GM12891 (cell line): ENCODE measurements around the gene SPATA20.
A peak's percentile ranks its signal among the peaks of the same experiment; 100 is the strongest.

Experiments
- DNase-seq: peaks from one replicate; pipeline ENCODE4 v3.0.0; 2011; ENCODE audit warnings: low spot score; ENCODE audit not compliant: insufficient read length
- FAIRE-seq: peaks from 2 replicates; lab custom pipeline; 2011; peaks lifted over from hg19 to GRCh38; lab: Jason Lieb, UNC
- PAX5 ChIP-seq: IDR thresholded peaks from 2 replicates; pipeline ENCODE4 v1.6.1; 2011; ENCODE audit warnings: low read length, moderate library complexity, mild to moderate bottlenecking; ENCODE audit not compliant: insufficient read depth, severe bottlenecking
- POLR2A ChIP-seq: IDR thresholded peaks from 2 replicates; pipeline ENCODE4 v1.6.1; 2011; ENCODE audit warnings: low read depth, low read length, control low read depth
- POLR2AphosphoS5 ChIP-seq: IDR thresholded peaks from 2 replicates; pipeline ENCODE4 v1.6.1; 2011; ENCODE audit warnings: low read depth, low read length, control low read depth
- POU2F2 ChIP-seq: IDR thresholded peaks from 2 replicates; pipeline ENCODE4 v1.6.1; 2011; ENCODE audit warnings: low read depth, mild to moderate bottlenecking, control low read depth, low read length, moderate library complexity
- SPI1 ChIP-seq: IDR thresholded peaks from 2 replicates; pipeline ENCODE4 v1.6.1; 2011; ENCODE audit warnings: low read depth, low read length, control low read depth
- TAF1 ChIP-seq: IDR thresholded peaks from 2 replicates; pipeline ENCODE4 v1.6.1; 2011; ENCODE audit warnings: low read depth, low read length, control low read depth

SPATA20 gene

DNA sequence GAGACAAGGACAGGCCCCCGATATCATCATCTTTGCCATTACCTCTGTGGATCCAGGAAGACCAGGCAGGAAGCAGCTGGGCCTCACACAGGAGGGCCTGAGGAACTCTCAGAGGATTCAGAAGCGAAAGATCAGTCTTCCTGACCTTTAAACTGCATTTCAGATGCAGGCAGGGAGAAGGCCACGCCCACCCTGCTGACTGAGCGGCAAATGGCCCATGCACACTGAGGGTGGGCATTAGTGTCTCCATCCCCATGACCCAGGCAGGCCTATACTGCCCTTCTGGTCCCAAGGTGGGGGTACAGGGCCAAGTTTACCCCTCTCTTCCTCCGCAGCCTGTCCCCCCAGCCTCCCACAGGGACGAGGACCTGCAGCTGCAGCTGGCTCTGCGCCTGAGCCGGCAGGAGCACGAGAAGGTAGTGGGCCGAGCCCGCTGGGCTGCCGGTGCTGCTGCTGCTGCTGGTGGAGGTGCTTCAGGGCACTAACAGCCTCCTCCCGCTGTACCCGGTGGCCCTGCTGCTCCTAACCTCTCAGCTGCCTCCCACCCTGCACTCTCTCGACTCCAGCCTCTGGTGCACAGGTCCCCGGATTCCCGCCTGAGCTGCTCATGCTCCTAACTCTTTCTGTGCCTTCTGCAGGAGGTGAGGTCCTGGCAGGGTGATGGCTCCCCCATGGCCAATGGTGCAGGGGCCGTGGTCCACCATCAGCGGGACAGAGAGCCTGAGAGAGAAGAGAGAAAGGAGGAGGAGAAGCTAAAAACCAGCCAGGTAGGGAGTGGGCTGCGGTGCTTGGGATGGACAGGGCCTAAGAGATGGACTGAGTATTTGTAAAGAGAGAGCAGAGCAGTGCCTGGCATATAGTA is 8.2 kb upstream of the SPATA20 start:
- no peak for TF ChIP-seq POLR2AphosphoS5
- no peak for TF ChIP-seq POLR2A
- TF ChIP-seq PAX5, result no peak
- no peak for TF ChIP-seq TAF1
- TF ChIP-seq SPI1, result no peak
- TF ChIP-seq POU2F2, result no peak
- DNase-seq (no peak), FAIRE-seq (no peak)

DNA sequence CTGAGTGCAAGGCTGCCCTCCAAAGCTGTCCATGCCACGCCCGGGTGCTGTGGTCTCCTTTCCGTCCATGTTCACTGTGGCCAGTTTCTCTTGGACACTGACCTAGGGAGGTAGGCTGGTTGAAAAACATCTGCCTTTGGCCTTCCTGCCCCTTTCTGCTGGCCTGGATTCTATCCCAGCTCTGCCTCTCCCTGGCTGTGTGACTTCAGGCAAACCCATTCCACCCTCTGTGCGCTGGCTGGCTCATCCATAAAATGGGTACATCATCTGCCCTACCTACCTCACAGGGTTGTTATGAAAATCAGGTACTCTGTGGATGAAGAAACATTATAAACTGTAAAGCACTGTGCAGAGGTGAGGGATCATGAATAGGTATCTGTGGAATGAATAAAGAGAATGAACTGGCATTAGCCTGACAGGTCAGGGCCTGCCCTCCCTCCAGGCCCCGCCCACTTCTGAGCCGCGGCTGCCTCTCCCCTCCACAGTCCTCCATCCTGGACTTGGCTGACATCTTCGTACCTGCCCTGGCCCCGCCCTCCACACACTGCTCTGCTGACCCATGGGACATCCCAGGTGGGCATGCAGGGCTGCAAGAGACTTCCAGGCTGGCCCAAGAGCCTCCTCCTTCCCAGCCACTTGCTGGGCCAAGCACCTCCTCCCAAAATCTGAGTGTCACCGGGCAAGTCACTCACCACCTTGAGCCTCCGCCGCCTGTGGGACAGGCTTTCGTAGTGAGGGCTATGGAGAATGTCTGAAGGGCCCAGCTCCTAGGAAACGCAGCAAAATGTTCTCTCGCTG is 7.0 kb upstream of the SPATA20 start:
- FAIRE-seq (no peak), DNase-seq (no peak)
- TF ChIP-seq TAF1 (no peak), PAX5 (no peak)

DNA sequence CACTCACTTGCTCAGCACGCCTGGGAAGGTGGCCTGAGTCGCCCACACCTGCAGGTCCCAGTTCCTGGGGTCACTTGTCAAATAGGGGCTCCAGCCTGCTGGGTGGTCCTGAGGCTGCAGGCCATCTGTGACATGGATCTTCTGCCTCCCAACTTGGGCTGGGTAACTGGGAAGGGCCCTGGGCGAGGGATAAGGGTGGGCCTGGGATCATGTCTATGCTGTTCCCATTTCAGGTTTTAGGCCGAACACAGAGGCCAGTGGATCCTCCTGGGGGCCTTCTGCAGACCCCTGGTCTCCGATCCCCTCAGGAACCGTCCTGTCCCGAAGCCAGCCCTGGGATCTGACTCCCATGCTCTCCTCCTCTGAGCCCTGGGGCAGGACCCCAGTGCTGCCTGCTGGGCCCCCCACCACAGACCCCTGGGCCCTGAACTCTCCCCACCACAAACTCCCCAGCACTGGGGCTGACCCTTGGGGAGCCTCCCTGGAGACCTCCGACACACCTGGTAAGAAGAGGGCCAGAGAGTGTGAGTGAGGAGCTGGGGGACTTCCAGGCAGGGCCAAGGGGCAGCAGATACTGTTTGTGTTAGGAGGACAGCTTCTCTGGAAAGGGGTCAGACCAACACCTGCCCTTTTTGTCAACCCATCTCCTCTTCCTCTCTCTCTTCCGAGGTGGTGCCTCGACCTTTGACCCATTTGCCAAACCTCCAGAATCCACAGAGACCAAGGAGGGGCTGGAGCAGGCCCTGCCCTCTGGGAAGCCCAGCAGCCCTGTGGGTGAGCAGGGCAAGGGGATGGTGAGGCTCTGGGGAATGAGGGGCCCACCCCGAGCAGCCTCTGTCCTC is 6.2 kb upstream of the SPATA20 start:
- no peak for FAIRE-seq
- no peak for DNase-seq
- TF ChIP-seq POU2F2, result no peak
- no peak for TF ChIP-seq POLR2AphosphoS5
- no peak for TF ChIP-seq SPI1
- no peak for TF ChIP-seq PAX5
- TF ChIP-seq TAF1, result no peak
- TF ChIP-seq POLR2A, result no peak

DNA sequence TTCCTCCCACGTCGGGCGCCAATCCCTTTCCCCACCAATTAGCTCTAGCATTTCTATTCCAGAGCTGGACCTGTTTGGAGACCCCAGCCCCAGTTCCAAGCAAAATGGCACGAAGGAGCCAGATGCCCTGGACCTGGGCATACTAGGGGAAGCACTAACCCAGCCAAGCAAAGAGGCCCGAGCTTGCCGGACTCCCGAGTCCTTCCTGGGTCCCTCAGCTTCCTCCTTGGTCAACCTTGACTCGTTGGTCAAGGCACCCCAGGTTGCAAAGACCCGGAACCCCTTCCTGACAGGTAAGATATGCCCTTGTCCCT is 5.6 kb upstream of the SPATA20 start:
- FAIRE-seq, result no peak
- no peak for DNase-seq
- TF ChIP-seq TAF1 (no peak), PAX5 (no peak), POLR2A (no peak), POLR2AphosphoS5 (no peak), POU2F2 (no peak), SPI1 (no peak)

DNA sequence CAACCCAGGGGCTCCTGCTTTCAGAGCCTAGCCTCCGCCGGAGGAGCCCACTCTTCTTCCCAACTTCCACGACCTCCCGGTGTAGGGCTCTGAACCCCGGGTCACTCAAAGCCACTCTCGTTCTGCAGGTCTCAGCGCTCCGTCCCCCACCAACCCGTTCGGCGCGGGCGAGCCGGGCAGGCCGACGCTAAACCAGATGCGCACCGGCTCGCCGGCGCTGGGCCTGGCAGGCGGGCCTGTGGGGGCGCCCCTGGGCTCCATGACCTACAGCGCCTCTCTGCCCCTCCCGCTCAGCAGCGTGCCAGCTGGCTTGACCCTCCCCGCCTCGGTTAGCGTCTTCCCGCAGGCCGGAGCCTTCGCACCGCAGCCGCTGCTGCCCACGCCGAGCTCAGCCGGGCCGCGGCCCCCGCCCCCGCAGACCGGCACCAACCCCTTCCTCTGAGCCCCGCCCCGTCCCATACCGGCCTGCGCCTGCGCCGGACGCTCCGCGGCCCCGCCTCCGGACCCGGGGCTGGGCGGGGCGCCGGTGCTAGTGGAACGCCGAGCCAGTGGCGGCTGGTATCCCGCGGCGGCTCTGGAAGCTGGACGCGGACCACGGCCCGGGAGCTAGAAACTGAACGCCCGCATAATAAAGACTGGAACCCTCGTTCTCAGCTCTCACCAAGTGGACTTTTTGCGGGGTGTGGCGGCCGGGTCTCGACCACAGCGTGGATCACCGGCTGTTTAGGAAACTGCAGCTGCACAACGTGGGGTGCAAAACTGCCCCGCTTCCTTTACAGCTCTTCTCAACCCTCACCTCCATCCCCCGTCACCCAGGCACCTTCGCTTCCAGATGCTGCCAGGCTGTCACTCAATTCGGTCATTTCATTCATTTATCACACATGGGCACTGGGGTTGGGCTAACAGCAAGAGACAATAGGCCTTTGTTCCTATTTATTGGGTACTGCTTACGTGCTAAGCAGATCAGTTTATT is 5.0 kb upstream of the SPATA20 start:
- no peak for TF ChIP-seq POLR2AphosphoS5
- TF ChIP-seq POU2F2, result no peak
- TF ChIP-seq TAF1, result no peak
- TF ChIP-seq SPI1, result no peak
- TF ChIP-seq PAX5, result no peak
- TF ChIP-seq POLR2A, result no peak
- DNase-seq (peak; percentile 99), FAIRE-seq (peak; percentile 94)

DNA sequence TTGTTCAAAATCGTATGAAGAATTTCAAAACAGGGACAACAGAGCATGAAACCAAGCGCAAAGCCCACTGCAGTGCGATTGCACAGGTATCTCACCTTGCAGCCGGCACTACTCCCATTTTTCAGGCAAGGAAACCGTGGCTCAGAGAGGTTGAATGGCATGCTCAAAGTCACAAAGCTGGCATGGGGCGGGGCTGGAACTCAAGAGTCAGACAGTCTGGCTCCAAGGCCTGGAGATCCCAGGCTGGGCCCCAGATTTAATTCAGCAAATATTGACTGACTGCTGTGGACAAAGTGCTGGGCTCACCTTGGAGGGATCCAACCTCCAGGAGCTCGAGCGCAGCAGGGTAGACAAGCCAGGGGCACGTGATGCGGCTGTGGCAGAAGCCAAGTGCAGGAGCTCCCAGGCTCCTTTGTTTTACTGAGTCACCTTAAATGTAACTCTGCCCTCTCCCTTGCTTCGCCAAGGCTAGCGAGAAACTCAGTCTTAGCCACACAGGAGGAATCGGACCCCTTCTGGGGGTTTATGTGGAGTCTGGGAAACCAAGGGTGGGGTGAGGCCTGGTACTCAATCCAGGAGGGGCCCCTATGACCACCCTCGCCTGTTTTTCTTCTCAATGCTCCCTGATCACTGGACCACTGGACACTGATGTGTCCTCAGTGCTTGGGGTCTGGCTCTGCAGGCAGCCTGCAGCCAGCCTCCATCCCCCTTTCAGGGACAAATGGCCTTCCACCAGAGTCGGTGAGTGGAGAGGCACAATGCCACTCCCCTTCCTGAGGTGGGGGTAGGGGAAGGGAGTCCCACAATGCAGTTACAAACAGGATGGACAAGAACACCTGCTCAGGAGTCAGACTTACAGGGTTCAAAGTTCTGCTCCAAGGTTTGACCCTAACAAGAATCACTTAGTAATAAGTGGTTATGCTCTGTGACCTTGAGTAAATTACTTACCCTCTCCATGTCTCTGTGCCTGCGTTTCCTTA is 3.9 kb upstream of the SPATA20 start:
- DNase-seq (no peak), FAIRE-seq (no peak)
- TF ChIP-seq SPI1, result no peak
- no peak for TF ChIP-seq POLR2A
- TF ChIP-seq POU2F2, result no peak
- no peak for TF ChIP-seq POLR2AphosphoS5
- no peak for TF ChIP-seq PAX5
- TF ChIP-seq TAF1, result no peak

DNA sequence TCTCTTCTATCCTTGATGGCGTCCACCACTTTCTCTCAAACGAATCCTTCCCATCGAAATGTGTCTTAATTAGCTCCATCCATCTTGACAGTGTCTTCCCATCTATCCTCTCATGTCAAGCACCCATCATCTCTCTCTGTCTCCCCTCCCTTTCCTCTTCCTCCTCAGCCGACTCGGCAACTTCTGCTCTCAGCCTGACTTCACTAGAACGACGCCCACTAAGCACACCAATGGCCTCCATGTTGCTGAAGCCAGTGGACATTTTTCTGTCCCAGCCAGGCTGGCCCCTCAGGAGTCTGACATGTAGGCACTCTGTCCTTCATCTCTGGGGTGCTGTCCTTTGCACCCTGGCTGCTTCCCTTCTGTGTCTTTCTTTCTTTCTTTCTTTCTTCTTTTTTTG is 2.5 kb upstream of the SPATA20 start:
- TF ChIP-seq POU2F2, result no peak
- no peak for TF ChIP-seq POLR2A
- TF ChIP-seq SPI1, result no peak
- no peak for TF ChIP-seq PAX5
- TF ChIP-seq POLR2AphosphoS5, result no peak
- TF ChIP-seq TAF1, result no peak
- FAIRE-seq (no peak), DNase-seq (no peak)
